IMR-90 (cell line): ENCODE results near the gene ESR2. TPM values are rescaled to one million over a fixed set of nuclear protein-coding genes. Genes with fewer than 3 reads are reported as not detected.
A peak's percentile ranks its signal among the peaks of the same experiment; 100 is the strongest.

Experiments used
- ATAC-seq: fragments of 200-7000 bp; cut with Tn5 transposase; 2 replicates; pipeline ENCODE4 v1.9.1; 2020; ENCODE audit warnings: low read depth, mild to moderate bottlenecking, moderate library complexity
- BruUV-seq: library from RNA; stranded (reverse); fragments of 400-500 nt; replicated peaks from 2 replicates; lab custom pipeline; 2021; lab: Mats Ljungman, UMichigan
- CTCF ChIA-PET: fragments of 300-600 bp; formaldehyde crosslinking; extraction: SDS; loops from one replicate; lab custom pipeline; 2021; ENCODE audit warnings: antibody characterized with exemption; lab: Yijun Ruan, JAX
- POLR2A ChIA-PET: fragments of 300-600 bp; sonication (Branson Sonifier 250); formaldehyde crosslinking; loops from one replicate; lab custom pipeline; 2022; ENCODE audit warnings: antibody characterized with exemption; ENCODE audit not compliant: unreplicated experiment; lab: Charles Lee
- DNase-seq: peaks from one replicate; pipeline ENCODE4 v3.0.0; 2013
- H2AFZ ChIP-seq: replicated peaks from 2 replicates; pipeline ENCODE3; 2013; ENCODE audit warnings: low read length, mild to moderate bottlenecking; ENCODE audit not compliant: poor library complexity
- H2AK5ac ChIP-seq: 2 replicates; pipeline ENCODE4 v1.6.1; 2013; ENCODE audit warnings: low read depth, low read length, inconsistent platforms
- H2AK9ac ChIP-seq: replicated peaks from 2 replicates; pipeline ENCODE3; 2013; ENCODE audit warnings: mild to moderate bottlenecking, low read depth, low read length, moderate library complexity; ENCODE audit not compliant: poor library complexity
- H2BK120ac ChIP-seq: 2 replicates; pipeline ENCODE4 v1.6.1; 2013; ENCODE audit warnings: low read depth, low read length, inconsistent platforms
- H2BK15ac ChIP-seq: 3 replicates; pipeline ENCODE4 v1.6.1; 2013; ENCODE audit warnings: low read depth, low read length, inconsistent platforms
- H2BK20ac ChIP-seq: 2 replicates; pipeline ENCODE4 v1.6.1; 2013; ENCODE audit warnings: low read depth, mild to moderate bottlenecking, inconsistent platforms, low read length, moderate library complexity
- H2BK5ac ChIP-seq: 2 replicates; pipeline ENCODE4 v1.6.1; 2013; ENCODE audit warnings: mild to moderate bottlenecking, low read depth, low read length, inconsistent platforms; ENCODE audit not compliant: poor library complexity, severe bottlenecking
- H3K14ac ChIP-seq: replicated peaks from 2 replicates; pipeline ENCODE4 v1.6.1; 2013; ENCODE audit warnings: low read depth, low read length, inconsistent platforms
- H3K18ac ChIP-seq: 2 replicates; pipeline ENCODE4 v1.6.1; 2013; ENCODE audit warnings: low read depth, low read length, control low read depth
- H3K23ac ChIP-seq: 2 replicates; pipeline ENCODE4 v1.6.1; 2013; ENCODE audit warnings: low read depth, low read length, inconsistent platforms
- H3K27ac ChIP-seq: 2 replicates; pipeline ENCODE4 v1.5.1; 2013; ENCODE audit warnings: mild to moderate bottlenecking, control low read depth, low read length; ENCODE audit not compliant: insufficient read depth
- H3K27me3 ChIP-seq: 2 replicates; pipeline ENCODE4 v1.6.1; 2013; ENCODE audit warnings: low read length; ENCODE audit not compliant: control insufficient read depth, insufficient read depth
- H3K36me3 ChIP-seq: 2 replicates; pipeline ENCODE4 v1.6.1; 2013; ENCODE audit warnings: low read length, mixed read lengths; ENCODE audit not compliant: control insufficient read depth, insufficient read depth
- H3K4ac ChIP-seq: 2 replicates; pipeline ENCODE4 v1.6.1; 2013; ENCODE audit warnings: low read depth, low read length, inconsistent platforms
- H3K4me1 ChIP-seq: 2 replicates; pipeline ENCODE4 v1.6.1; 2013; ENCODE audit warnings: low read length, mixed read lengths; ENCODE audit not compliant: control insufficient read depth, insufficient read depth
- H3K4me2 ChIP-seq: 2 replicates; pipeline ENCODE4 v1.6.1; 2013; ENCODE audit warnings: low read depth, mild to moderate bottlenecking, control low read depth, low read length, moderate library complexity
- H3K4me3 ChIP-seq: 2 replicates; pipeline ENCODE4 v1.5.1; 2013; ENCODE audit warnings: low read depth, mild to moderate bottlenecking, control low read depth, low read length, moderate library complexity; ENCODE audit not compliant: insufficient read depth
- H3K56ac ChIP-seq: 2 replicates; pipeline ENCODE4 v1.6.1; 2013; ENCODE audit warnings: low read length, inconsistent platforms; ENCODE audit not compliant: insufficient read depth; ENCODE audit errors: extremely low read depth
- H3K79me1 ChIP-seq, 2 experiments: 2 replicates each; pipeline ENCODE4 v1.6.1; 2013; ENCODE audit warnings: low read length in 2 of 2, inconsistent platforms in 1 of 2, low read depth in 1 of 2
- H3K9ac ChIP-seq: 2 replicates; pipeline ENCODE4 v1.6.1; 2013; ENCODE audit warnings: low read depth, low read length, control low read depth
- H3K9me1 ChIP-seq: 2 replicates; pipeline ENCODE4 v1.6.1; 2013; ENCODE audit warnings: low read length, inconsistent platforms; ENCODE audit not compliant: insufficient read depth
- H3K9me3 ChIP-seq: 2 replicates; pipeline ENCODE4 v1.6.1; 2013; ENCODE audit warnings: low read length; ENCODE audit not compliant: control insufficient read depth, insufficient read depth
- H4K20me1 ChIP-seq: 2 replicates; pipeline ENCODE4 v1.6.1; 2013; ENCODE audit warnings: low read length, inconsistent platforms; ENCODE audit not compliant: insufficient read depth
- H4K5ac ChIP-seq: 2 replicates; pipeline ENCODE4 v1.6.1; 2013; ENCODE audit warnings: mild to moderate bottlenecking, low read depth, low read length, control low read depth
- H4K8ac ChIP-seq, 2 experiments: 2 replicates each; pipeline ENCODE4 v1.6.1; 2013; ENCODE audit warnings: low read depth in 2 of 2, low read length in 2 of 2, control low read depth in 1 of 2, inconsistent platforms in 1 of 2
- H4K91ac ChIP-seq: 2 replicates; pipeline ENCODE4 v1.6.1; 2013; ENCODE audit warnings: low read depth, low read length, inconsistent platforms; ENCODE audit not compliant: insufficient read depth
- CHD1 ChIP-seq: IDR thresholded peaks from 2 replicates; pipeline ENCODE4 v1.6.1; 2012; ENCODE audit warnings: low read depth, low read length, improper control_type of control experiment
- MAFK ChIP-seq: IDR thresholded peaks from 2 replicates; pipeline ENCODE4 v1.6.1; 2012; ENCODE audit warnings: low read depth, low read length, improper control_type of control experiment
- NFE2L2 ChIP-seq: fragments of 150-350 bp; IDR thresholded peaks from 2 replicates; pipeline ENCODE4 v1.6.1; 2016; ENCODE audit warnings: low read depth, mild to moderate bottlenecking, low read length
- POLR2A ChIP-seq: IDR thresholded peaks from 2 replicates; pipeline ENCODE4 v1.6.1; 2012; ENCODE audit warnings: mild to moderate bottlenecking, low read depth, low read length
- RCOR1 ChIP-seq: IDR thresholded peaks from 2 replicates; pipeline ENCODE4 v1.6.1; 2012; ENCODE audit warnings: mild to moderate bottlenecking, low read length, improper control_type of control experiment; ENCODE audit not compliant: insufficient replicate concordance
- RFX5 ChIP-seq: IDR thresholded peaks from 2 replicates; pipeline ENCODE4 v1.8.0; 2012; ENCODE audit warnings: low read depth, mild to moderate bottlenecking, low read length, moderate library complexity
- WGBS, 2 experiments: methylation state at CpG; one replicate each; pipeline versions ENCODE4 v1.1.5 to v1.1.7; 2013; ENCODE audit warnings: missing lambda C conversion rate in 2 of 2; ENCODE audit not compliant: insufficient read length in 1 of 2; ENCODE audit errors: extremely low coverage in 2 of 2; 5-methylcytosine and 5-hydroxymethylcytosine counted together
- dilution Hi-C: fragments of 300-500 bp; cut with HindIII; formaldehyde crosslinking; loops from one replicate; pipeline ENCODE4 v1.14.3; 2018; ENCODE audit warnings: low sequenced_read_pairs; ENCODE audit not compliant: unreplicated experiment
- in situ Hi-C: fragments of 300-500 bp; cut with MboI; formaldehyde crosslinking; loops from 3 replicates; pipeline ENCODE4 v1.14.3; 2019; ENCODE audit warnings: low sequenced_read_pairs, inconsistent platforms, mixed read lengths
- intact Hi-C: fragments of 100-400 bp; cut with micrococcal nuclease; formaldehyde crosslinking; loops from 2 replicates; pipeline ENCODE4 v1.10.0; 2022
- polyA plus RNA-seq, 3 experiments: library from polyadenylated mRNA; depleted of rRNA; stranded (reverse); fragments of >200 nt; gene quantifications; 2 replicates each; pipeline ENCODE4 v1.2.3, GENCODE V29; 2012; ENCODE audit warnings: low replicate concordance in 1 of 3
- total RNA-seq: library from RNA; depleted of rRNA; stranded (reverse); fragments of >200 nt; gene quantifications from 2 replicates; pipeline ENCODE4 v1.2.3, GENCODE V29; 2012

Gene ESR2
- total and polyA plus RNA-seq, 2 of the 4 experiments (the other 2 are of a cell fraction) = under 0.01 to 0.03 TPM

GRCh38 chr14:64060199-64060545 lies 234.0 kb downstream of the ESR2 start:
- no TSS peak for BruUV-seq
- Histone ChIP-seq H3K4me3 (no peak overlapping the region), H3K18ac (no peak overlapping the region), H3K4me2 (no peak overlapping the region), H2AK9ac (peak overlapping the region; percentile 55), H4K20me1 (no peaks in the 10 kb centered on the region), H2BK15ac (no peak overlapping the region), H2BK5ac (no peak overlapping the region), H3K27ac (no peak overlapping the region), H3K23ac (0 out of 2 replicates have a peak overlapping the region, but pooled peaks have one; percentile 53), H3K36me3 (no peaks in the 10 kb centered on the region), H3K9ac (no peak overlapping the region), H3K9me1 (no peaks in the 10 kb centered on the region), H2AFZ (no peak overlapping the region), H3K14ac (peak overlapping the region; percentile 80; the same call in 1 of the 2 replicates), H3K27me3 (no peaks in the 10 kb centered on the region), H4K8ac (no peak overlapping the region), H2BK20ac (0 out of 2 replicates have a peak overlapping the region, but pooled peaks have one; percentile 13), H3K4me1 (no peaks in the 10 kb centered on the region), H2BK120ac (no peak overlapping the region), H3K56ac (no peak overlapping the region), H3K9me3 (no peaks in the 10 kb centered on the region), H3K4ac (no peak overlapping the region), H3K79me1 (no peaks in the 10 kb centered on the region), H4K5ac (no peak overlapping the region), H2AK5ac (no peak overlapping the region), H4K91ac (no peak overlapping the region)
- TF ChIP-seq NFE2L2 (no peak), CHD1 (no peak), POLR2A (no peak), RFX5 (no peak), MAFK (no peak), RCOR1 (no peak)
- dilution Hi-C loops = no loop called here
- no CpG with 5 or more reads among the region's 1 CpG for WGBS, 2 experiments
- ChIA-PET CTCF (interaction anchor here (0.6 to 0.7 kb wide), 2 partner anchors 14 to 17 kb away, joined by 3 read pairs; no protein-coding TSS in a partner anchor), POLR2A (no interaction called here)
- ATAC-seq (no peak), DNase-seq (no peak)
- intact Hi-C loops = no loop called here
- in situ Hi-C loops = no loop called here
